Trophoblast cell (in vitro differentiated cells and primary cell): ENCODE measurements around the gene SETDB2.

Source experiments
- DNase-seq, 2 donors: peaks; one replicate each; pipeline ENCODE4 v3.0.0-alpha.2; 2016
- H2AFZ ChIP-seq: 2 replicates; pipeline ENCODE4 v1.6.1; 2013; ENCODE audit warnings: low read length, moderate library complexity, mild to moderate bottlenecking; ENCODE audit not compliant: insufficient read depth, poor library complexity
- H2AK5ac ChIP-seq: 2 replicates; pipeline ENCODE4 v1.6.1; 2013; ENCODE audit warnings: mild to moderate bottlenecking, low read length
- H2BK120ac ChIP-seq: 2 replicates; pipeline ENCODE4 v1.6.1; 2013; ENCODE audit warnings: low read length, mild to moderate bottlenecking, moderate library complexity; ENCODE audit not compliant: insufficient read depth, poor library complexity
- H2BK12ac ChIP-seq: 2 replicates; pipeline ENCODE4 v1.6.1; 2013; ENCODE audit warnings: mild to moderate bottlenecking, low read length, moderate library complexity
- H2BK5ac ChIP-seq: 2 replicates; pipeline ENCODE4 v1.6.1; 2013; ENCODE audit warnings: low read length, low read depth, moderate library complexity, mild to moderate bottlenecking; ENCODE audit not compliant: poor library complexity
- H3K14ac ChIP-seq: 2 replicates; pipeline ENCODE4 v1.6.1; 2013; ENCODE audit warnings: mild to moderate bottlenecking, low read length
- H3K18ac ChIP-seq: 2 replicates; pipeline ENCODE4 v1.6.1; 2013; ENCODE audit warnings: mild to moderate bottlenecking, low read length
- H3K23ac ChIP-seq: 2 replicates; pipeline ENCODE4 v1.6.1; 2013; ENCODE audit warnings: low read length
- H3K27ac ChIP-seq: 2 replicates; pipeline ENCODE4 v1.5.1; 2013; ENCODE audit warnings: low read depth, mild to moderate bottlenecking, inconsistent platforms, low read length, moderate library complexity
- H3K27me3 ChIP-seq: 2 replicates; pipeline ENCODE4 v1.6.1; 2013; ENCODE audit warnings: inconsistent platforms, mild to moderate bottlenecking, low read length, moderate library complexity; ENCODE audit not compliant: insufficient read depth
- H3K36me3 ChIP-seq, 2 experiments: 1 replicate in 1 of 2; 2 replicates in 1 of 2; pipeline ENCODE4 v1.6.1; 2013; ENCODE audit warnings: low read length in 2 of 2, mild to moderate bottlenecking in 2 of 2, moderate library complexity in 1 of 2; ENCODE audit not compliant: insufficient read depth in 2 of 2, control insufficient read depth in 1 of 2
- H3K4ac ChIP-seq: 2 replicates; pipeline ENCODE4 v1.6.1; 2013; ENCODE audit warnings: low read depth, mild to moderate bottlenecking, low read length, moderate library complexity
- H3K4me1 ChIP-seq, 2 experiments: 1 replicate in 1 of 2; 2 replicates in 1 of 2; pipeline ENCODE4 v1.6.1; 2013; ENCODE audit warnings: low read length in 2 of 2, mild to moderate bottlenecking in 2 of 2, moderate library complexity in 1 of 2; ENCODE audit not compliant: insufficient read depth in 2 of 2, control insufficient read depth in 1 of 2
- H3K4me2 ChIP-seq: 2 replicates; pipeline ENCODE4 v1.6.1; 2013; ENCODE audit warnings: inconsistent platforms, mild to moderate bottlenecking, low read length, moderate library complexity
- H3K4me3 ChIP-seq: 2 replicates; pipeline ENCODE4 v1.5.1; 2013; ENCODE audit warnings: mild to moderate bottlenecking, low read depth, low read length, inconsistent platforms
- H3K79me1 ChIP-seq: one replicate; pipeline ENCODE4 v1.6.1; 2013; ENCODE audit warnings: low read length
- H3K79me2 ChIP-seq: 2 replicates; pipeline ENCODE4 v1.6.1; 2013; ENCODE audit warnings: low read length, mild to moderate bottlenecking; ENCODE audit not compliant: control insufficient read depth, insufficient read depth, poor library complexity
- H3K9ac ChIP-seq: 2 replicates; pipeline ENCODE4 v1.6.1; 2013; ENCODE audit warnings: mild to moderate bottlenecking, low read length
- H3K9me3 ChIP-seq: 2 replicates; pipeline ENCODE4 v1.6.1; 2013; ENCODE audit warnings: low read depth, mild to moderate bottlenecking, control low read depth, inconsistent platforms, low read length; ENCODE audit not compliant: insufficient read depth
- H4K12ac ChIP-seq: 2 replicates; pipeline ENCODE4 v1.6.1; 2013; ENCODE audit warnings: low read depth, mild to moderate bottlenecking, low read length, moderate library complexity
- H4K8ac ChIP-seq: 2 replicates; pipeline ENCODE4 v1.6.1; 2013; ENCODE audit warnings: low read depth, mild to moderate bottlenecking, low read length, moderate library complexity
- H4K91ac ChIP-seq: one replicate; pipeline ENCODE4 v1.6.1; 2013; ENCODE audit warnings: low read depth, mild to moderate bottlenecking, low read length, moderate library complexity
- WGBS: extraction: QIAGEN DNeasy Blood & Tissue Kit; methylation state at CpG from one replicate; pipeline ENCODE4 v1.1.7; 2013; ENCODE audit warnings: missing lambda C conversion rate; ENCODE audit not compliant: insufficient read length, insufficient coverage; ENCODE audit errors: extremely low coverage; 5-methylcytosine and 5-hydroxymethylcytosine counted together

Gene SETDB2

DNA sequence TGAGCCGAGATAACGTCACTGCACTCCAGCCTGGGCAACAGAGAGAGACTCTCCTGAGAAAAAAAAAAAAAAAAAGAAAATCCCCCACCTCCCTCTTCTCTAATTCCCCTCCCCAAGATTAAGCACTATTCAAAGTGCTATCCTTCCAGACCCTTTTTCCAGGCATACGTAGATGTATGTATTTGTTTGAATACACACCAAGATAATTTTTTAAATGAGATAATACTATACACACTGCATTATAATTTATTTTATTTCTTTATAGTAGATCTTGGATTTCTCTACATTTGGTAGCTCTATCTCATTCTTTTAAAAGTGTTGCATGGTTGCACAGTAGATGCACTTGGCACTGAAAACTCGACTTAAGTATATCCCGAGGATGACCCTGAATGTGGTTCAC, 32.7 kb upstream of the SETDB2 start:
- no peak overlapping the region for H3K23ac ChIP-seq
- H4K8ac ChIP-seq = no peak overlapping the region
- no peak overlapping the region for H3K27ac ChIP-seq
- no peak overlapping the region for H4K91ac ChIP-seq
- H3K79me2 ChIP-seq = no peaks in the 10 kb centered on the region
- no peaks in the 10 kb centered on the region for H3K9me3 ChIP-seq
- H2BK120ac ChIP-seq = no peak overlapping the region
- H3K79me1 ChIP-seq = no peaks in the 10 kb centered on the region
- H3K18ac ChIP-seq = no peak overlapping the region
- H2AFZ ChIP-seq = no peak overlapping the region
- H3K4ac ChIP-seq = no peak overlapping the region
- H3K27me3 ChIP-seq = no peaks in the 10 kb centered on the region
- H2BK12ac ChIP-seq = no peak overlapping the region
- no peak overlapping the region for H3K14ac ChIP-seq
- no peak overlapping the region for H3K4me2 ChIP-seq
- H2BK5ac ChIP-seq = no peak overlapping the region
- DNase-seq = no peak
- peaks cover 0 to 3% of the 10 kb centered on the region in 2 experiments for H3K4me1 ChIP-seq
- WGBS = no CpG with 5 or more reads among the region's 5 CpGs
- H3K36me3 ChIP-seq = no peaks in the 10 kb centered on the region
- H3K4me3 ChIP-seq = no peak overlapping the region
- H2AK5ac ChIP-seq = no peak overlapping the region
- no peak overlapping the region for H4K12ac ChIP-seq
- H3K9ac ChIP-seq = no peak overlapping the region

DNA sequence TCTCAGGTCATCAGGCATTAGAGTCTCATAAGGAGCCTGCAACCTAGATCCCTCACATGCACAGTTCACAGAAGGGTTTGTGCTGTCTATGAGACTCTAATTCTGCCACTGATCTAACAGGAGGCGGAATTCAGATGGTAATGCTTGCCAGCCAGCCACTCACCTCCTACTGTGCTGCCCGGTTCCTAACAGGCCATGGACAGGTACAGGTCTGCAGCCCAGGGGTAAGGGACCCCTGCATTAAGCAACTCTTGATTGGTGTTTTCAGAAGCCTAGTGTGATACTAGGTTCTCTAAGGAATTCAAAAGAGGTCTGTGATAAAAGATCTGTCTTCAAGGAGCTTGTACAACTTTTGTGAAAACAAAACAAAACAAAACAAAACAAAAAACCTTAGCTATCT, 31.3 kb upstream of the SETDB2 start:
- H2AFZ ChIP-seq = no peak overlapping the region
- H3K4me2 ChIP-seq = no peak overlapping the region
- H2BK120ac ChIP-seq = no peak overlapping the region
- no peak overlapping the region for H2AK5ac ChIP-seq
- no peak overlapping the region for H3K4me3 ChIP-seq
- DNase-seq = no peak
- H3K9ac ChIP-seq = no peak overlapping the region
- H3K36me3 ChIP-seq = no peaks in the 10 kb centered on the region
- H3K4me1 ChIP-seq = peaks cover 0 to 3% of the 10 kb centered on the region in 2 experiments
- no peak overlapping the region for H4K8ac ChIP-seq
- H4K12ac ChIP-seq = no peak overlapping the region
- H3K79me2 ChIP-seq = no peaks in the 10 kb centered on the region
- H3K14ac ChIP-seq = no peak overlapping the region
- no peak overlapping the region for H2BK5ac ChIP-seq
- no peak overlapping the region for H3K18ac ChIP-seq
- no peak overlapping the region for H2BK12ac ChIP-seq
- H4K91ac ChIP-seq = no peak overlapping the region
- H3K79me1 ChIP-seq = no peaks in the 10 kb centered on the region
- H3K9me3 ChIP-seq = no peaks in the 10 kb centered on the region
- no CpG with 5 or more reads among the region's 2 CpGs for WGBS
- H3K27ac ChIP-seq = no peak overlapping the region
- no peak overlapping the region for H3K23ac ChIP-seq
- H3K4ac ChIP-seq = no peak overlapping the region
- no peaks in the 10 kb centered on the region for H3K27me3 ChIP-seq

GRCh38 chr13:49417161-49417560, 26.9 kb upstream of the SETDB2 start:
- Histone ChIP-seq H2BK120ac (no peak overlapping the region), H2AK5ac (no peak overlapping the region), H3K9me3 (no peaks in the 10 kb centered on the region), H3K14ac (no peak overlapping the region), H3K18ac (no peak overlapping the region), H3K4me2 (no peak overlapping the region), H3K79me1 (no peaks in the 10 kb centered on the region), H3K79me2 (no peaks in the 10 kb centered on the region), H3K4me3 (no peak overlapping the region), H2BK5ac (no peak overlapping the region), H3K27me3 (no peaks in the 10 kb centered on the region), H4K91ac (no peak overlapping the region), H3K9ac (no peak overlapping the region), H3K4ac (no peak overlapping the region), H4K8ac (no peak overlapping the region), H3K27ac (no peak overlapping the region), H3K23ac (no peak overlapping the region), H2AFZ (no peak overlapping the region), H4K12ac (no peak overlapping the region), H2BK12ac (no peak overlapping the region), H3K36me3 (peaks cover 0 to 2% of the 10 kb centered on the region in 2 experiments), H3K4me1 (peaks cover 2 to 3% of the 10 kb centered on the region in 2 experiments)
- DNase-seq = no peak
- 100% methylated on average over 1 of the region's 3 CpGs for WGBS

DNA sequence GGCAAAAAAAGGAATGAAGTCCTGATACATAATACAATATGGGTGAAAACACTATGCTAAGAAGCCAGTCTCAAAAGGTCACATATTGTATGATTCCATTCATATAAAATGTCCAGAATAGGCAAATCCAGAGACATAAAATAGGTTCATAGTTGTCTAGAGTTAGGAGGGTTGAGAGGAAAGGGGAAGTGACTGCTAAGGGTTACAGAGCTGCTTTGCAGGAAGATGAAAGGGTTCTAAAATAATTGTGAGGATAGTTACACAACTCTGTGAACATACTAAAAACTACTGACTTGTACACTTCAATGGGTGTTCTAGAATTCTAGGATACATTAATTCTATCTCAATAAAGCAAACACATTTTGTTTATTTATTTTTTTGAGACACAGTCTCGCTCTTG, 25.9 kb upstream of the SETDB2 start:
- H4K12ac ChIP-seq = no peak overlapping the region
- WGBS = no CpG with 5 or more reads among the region's 1 CpG
- H3K27ac ChIP-seq = no peak overlapping the region
- no peak overlapping the region for H3K4me3 ChIP-seq
- no peak overlapping the region for H3K18ac ChIP-seq
- H3K9ac ChIP-seq = no peak overlapping the region
- H3K23ac ChIP-seq = no peak overlapping the region
- peaks cover 2 to 3% of the 10 kb centered on the region in 2 experiments for H3K4me1 ChIP-seq
- H3K79me1 ChIP-seq = no peaks in the 10 kb centered on the region
- no peak overlapping the region for H2BK120ac ChIP-seq
- H2AFZ ChIP-seq = no peak overlapping the region
- H3K4me2 ChIP-seq = no peak overlapping the region
- H4K8ac ChIP-seq = no peak overlapping the region
- no peaks in the 10 kb centered on the region for H3K27me3 ChIP-seq
- H2BK5ac ChIP-seq = no peak overlapping the region
- H3K79me2 ChIP-seq = no peaks in the 10 kb centered on the region
- no peak overlapping the region for H3K14ac ChIP-seq
- H2BK12ac ChIP-seq = no peak overlapping the region
- H4K91ac ChIP-seq = no peak overlapping the region
- no peak overlapping the region for H3K4ac ChIP-seq
- H3K36me3 ChIP-seq = peaks cover 0 to 2% of the 10 kb centered on the region in 2 experiments
- H2AK5ac ChIP-seq = no peak overlapping the region
- H3K9me3 ChIP-seq = no peaks in the 10 kb centered on the region
- DNase-seq = no peak
